NB4 (cell line): ENCODE results near the gene LAMTOR1.

ENCODE experiments used
- CTCF ChIP-seq: IDR thresholded peaks from one replicate; pipeline ENCODE4 v1.5.1; 2012; ENCODE audit warnings: low read depth, low read length
- MAX ChIP-seq: IDR thresholded peaks from 2 replicates; pipeline ENCODE4 v1.6.1; 2011; ENCODE audit warnings: low read depth, low read length
- POLR2A ChIP-seq: IDR thresholded peaks from 2 replicates; pipeline ENCODE4 v1.6.1; 2011; ENCODE audit warnings: mild to moderate bottlenecking; ENCODE audit not compliant: insufficient read length; ENCODE audit errors: extremely low read depth

- TF ChIP-seq CTCF (no peak), POLR2A (no peak), MAX (no peak)
Observed at GRCh38 chr11:72141066-72141465, 38.0 kb upstream of the LAMTOR1 start.
